GM19397 (cell line): ENCODE data around the gene EPB41L4A.

ENCODE experiments used
- ATAC-seq: cut with Tn5 transposase; IDR thresholded peaks from one replicate; pipeline ENCODE4 v1.9.1; 2021; ENCODE audit warnings: mild to moderate bottlenecking, moderate library complexity; ENCODE audit not compliant: unreplicated experiment

Gene EPB41L4A

GRCh38 chr5:112122353-112122752 lies 296.7 kb downstream of the EPB41L4A start:
- ATAC-seq, result no peak

- ATAC-seq, result no peak
Measured at GRCh38 chr5:112121258-112121657, 297.8 kb downstream of the EPB41L4A start.

- no peak for ATAC-seq
Measured at GRCh38 chr5:112119969-112120368, 299.1 kb downstream of the EPB41L4A start.

GRCh38 chr5:112119508-112119907 lies 299.6 kb downstream of the EPB41L4A start:
- ATAC-seq, result no peak

DNA sequence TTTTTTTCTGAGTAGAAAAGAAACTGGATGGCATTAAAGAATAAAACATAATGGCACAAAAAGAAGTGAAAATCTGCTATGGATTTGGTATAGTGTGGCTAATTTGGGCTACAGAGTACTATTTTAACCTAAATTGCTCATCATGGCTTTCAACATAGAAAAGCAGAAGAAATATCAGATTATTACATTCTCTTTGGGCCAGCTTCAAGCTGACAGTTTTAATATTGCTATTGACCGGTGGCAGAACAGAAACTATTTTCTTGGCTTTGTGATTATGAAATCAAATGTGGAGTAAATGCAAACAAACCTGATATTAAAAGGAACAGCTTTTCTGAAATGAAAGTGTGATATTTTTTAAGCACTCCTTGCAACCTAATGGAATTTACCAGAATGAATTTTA lies 301.5 kb downstream of the EPB41L4A start:
- no peak for ATAC-seq

- no peak for ATAC-seq
Measured at GRCh38 chr5:112116371-112116770, 302.7 kb downstream of the EPB41L4A start.

DNA sequence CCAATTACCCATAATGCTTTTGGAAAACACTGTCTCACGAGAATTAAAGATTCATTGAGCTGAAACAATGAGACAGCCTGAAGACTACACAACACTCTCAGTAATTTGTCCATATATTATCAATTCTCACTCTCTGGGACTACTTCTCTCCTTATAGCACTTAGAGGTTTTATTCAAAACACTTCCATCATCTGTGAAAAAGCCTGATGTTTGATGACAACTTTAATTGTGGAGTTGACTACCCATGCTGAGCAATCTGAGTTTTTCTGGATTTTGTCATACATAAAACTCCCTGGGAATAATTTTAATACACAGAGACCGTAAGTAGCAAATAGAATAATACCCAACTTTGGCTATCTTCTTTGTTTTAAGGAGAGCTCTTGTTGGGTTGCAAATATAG lies 305.5 kb downstream of the EPB41L4A start:
- ATAC-seq, result no peak
